Cardiac muscle cell (in vitro differentiated cells and primary cell): ENCODE measurements around the gene C1orf21. TPM values are rescaled to one million over a fixed set of nuclear protein-coding genes. Genes with fewer than 3 reads are reported as not detected.

ENCODE experiments used
- DNase-seq, 2 donors: peaks; one replicate each; pipeline versions ENCODE4 v3.0.0 to v3.0.0-alpha.2; 2010 to 2017; ENCODE audit warnings: low read depth in 1 of 2, low spot score in 1 of 2
- H3K27ac ChIP-seq: fragments of 200-600 bp; sonication (generic); 2 replicates; pipeline ENCODE4 v1.5.1; 2016
- H3K27me3 ChIP-seq: fragments of 200-600 bp; sonication (generic); 2 replicates; pipeline ENCODE4 v1.6.0; 2016; ENCODE audit warnings: control low read depth
- H3K36me3 ChIP-seq: fragments of 200-600 bp; sonication (generic); 2 replicates; pipeline ENCODE4 v1.5.1; 2016; ENCODE audit warnings: control low read depth
- H3K4me1 ChIP-seq: fragments of 200-600 bp; sonication (generic); 2 replicates; pipeline ENCODE4 v1.8.1; 2017; ENCODE audit warnings: low read depth, mild to moderate bottlenecking, mixed run types
- H3K4me3 ChIP-seq: fragments of 200-600 bp; sonication (generic); 2 replicates; pipeline ENCODE4 v1.5.1; 2016; ENCODE audit warnings: mild to moderate bottlenecking
- H3K9me3 ChIP-seq: fragments of 200-600 bp; sonication (generic); 2 replicates; pipeline ENCODE4 v1.5.1; 2017; ENCODE audit warnings: low read depth, mild to moderate bottlenecking, control low read depth
- polyA plus RNA-seq: library from polyadenylated mRNA; unstranded; fragments of >200 nt; fragmentation: Nextera tagmentation; extraction: Ambion mirVana; gene quantifications from 2 replicates; pipeline ENCODE4 v1.2.1, GENCODE V29; 2016
- total RNA-seq: library from RNA; depleted of rRNA; stranded (reverse); fragments of >200 nt; gene quantifications from 2 replicates; pipeline ENCODE4 v1.2.3, GENCODE V29; 2016
- TF ChIP-seq, protein P1 (sequence below): IDR thresholded peaks from 2 replicates; pipeline ENCODE4 v1.5.1; 2012; ENCODE audit warnings: low read depth, mild to moderate bottlenecking, low read length

Gene C1orf21
- total and polyA plus RNA-seq, 2 experiments from 2014 or later = 10.9 to 26.8 TPM

DNA sequence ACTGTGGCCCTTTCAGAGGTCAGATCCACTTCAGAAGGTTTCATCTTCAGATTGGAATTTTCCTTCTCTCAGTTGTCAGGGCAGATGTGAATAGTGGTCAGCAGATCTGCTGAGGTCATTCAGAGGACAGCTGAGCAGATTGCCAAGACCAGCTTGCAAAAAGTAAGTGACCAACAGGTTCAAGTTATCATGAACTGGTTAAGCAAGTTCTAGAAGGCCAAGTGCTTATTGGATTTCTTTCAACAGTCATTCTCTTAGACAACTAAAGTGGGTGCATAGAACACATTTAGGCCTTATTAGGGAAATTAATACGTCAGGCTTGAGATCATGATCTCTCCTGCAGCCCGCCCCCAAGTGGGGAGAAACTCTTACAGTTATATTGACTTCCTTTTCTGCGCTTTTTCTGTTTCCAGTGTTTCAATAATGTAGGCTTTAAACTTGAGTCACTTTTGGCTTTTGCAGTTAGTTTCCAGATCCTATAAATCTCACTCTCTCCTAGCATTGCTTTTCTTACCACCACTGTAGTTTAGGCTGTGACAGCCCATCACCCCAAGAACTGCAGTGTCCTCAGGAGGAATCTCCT is 96.4 kb downstream of the C1orf21 start:
- Histone ChIP-seq H3K9me3 (no peaks in the 10 kb centered on the region), H3K27ac (no peak overlapping the region), H3K27me3 (no peaks in the 10 kb centered on the region), H3K4me3 (no peak overlapping the region), H3K36me3 (no peaks in the 10 kb centered on the region), H3K4me1 (peaks cover 18% of the 10 kb centered on the region)
- peak in 1 of 2 donors; percentile 59 for DNase-seq
- TF ChIP-seq, protein P1, sequence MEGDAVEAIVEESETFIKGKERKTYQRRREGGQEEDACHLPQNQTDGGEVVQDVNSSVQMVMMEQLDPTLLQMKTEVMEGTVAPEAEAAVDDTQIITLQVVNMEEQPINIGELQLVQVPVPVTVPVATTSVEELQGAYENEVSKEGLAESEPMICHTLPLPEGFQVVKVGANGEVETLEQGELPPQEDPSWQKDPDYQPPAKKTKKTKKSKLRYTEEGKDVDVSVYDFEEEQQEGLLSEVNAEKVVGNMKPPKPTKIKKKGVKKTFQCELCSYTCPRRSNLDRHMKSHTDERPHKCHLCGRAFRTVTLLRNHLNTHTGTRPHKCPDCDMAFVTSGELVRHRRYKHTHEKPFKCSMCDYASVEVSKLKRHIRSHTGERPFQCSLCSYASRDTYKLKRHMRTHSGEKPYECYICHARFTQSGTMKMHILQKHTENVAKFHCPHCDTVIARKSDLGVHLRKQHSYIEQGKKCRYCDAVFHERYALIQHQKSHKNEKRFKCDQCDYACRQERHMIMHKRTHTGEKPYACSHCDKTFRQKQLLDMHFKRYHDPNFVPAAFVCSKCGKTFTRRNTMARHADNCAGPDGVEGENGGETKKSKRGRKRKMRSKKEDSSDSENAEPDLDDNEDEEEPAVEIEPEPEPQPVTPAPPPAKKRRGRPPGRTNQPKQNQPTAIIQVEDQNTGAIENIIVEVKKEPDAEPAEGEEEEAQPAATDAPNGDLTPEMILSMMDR = no peak

DNA sequence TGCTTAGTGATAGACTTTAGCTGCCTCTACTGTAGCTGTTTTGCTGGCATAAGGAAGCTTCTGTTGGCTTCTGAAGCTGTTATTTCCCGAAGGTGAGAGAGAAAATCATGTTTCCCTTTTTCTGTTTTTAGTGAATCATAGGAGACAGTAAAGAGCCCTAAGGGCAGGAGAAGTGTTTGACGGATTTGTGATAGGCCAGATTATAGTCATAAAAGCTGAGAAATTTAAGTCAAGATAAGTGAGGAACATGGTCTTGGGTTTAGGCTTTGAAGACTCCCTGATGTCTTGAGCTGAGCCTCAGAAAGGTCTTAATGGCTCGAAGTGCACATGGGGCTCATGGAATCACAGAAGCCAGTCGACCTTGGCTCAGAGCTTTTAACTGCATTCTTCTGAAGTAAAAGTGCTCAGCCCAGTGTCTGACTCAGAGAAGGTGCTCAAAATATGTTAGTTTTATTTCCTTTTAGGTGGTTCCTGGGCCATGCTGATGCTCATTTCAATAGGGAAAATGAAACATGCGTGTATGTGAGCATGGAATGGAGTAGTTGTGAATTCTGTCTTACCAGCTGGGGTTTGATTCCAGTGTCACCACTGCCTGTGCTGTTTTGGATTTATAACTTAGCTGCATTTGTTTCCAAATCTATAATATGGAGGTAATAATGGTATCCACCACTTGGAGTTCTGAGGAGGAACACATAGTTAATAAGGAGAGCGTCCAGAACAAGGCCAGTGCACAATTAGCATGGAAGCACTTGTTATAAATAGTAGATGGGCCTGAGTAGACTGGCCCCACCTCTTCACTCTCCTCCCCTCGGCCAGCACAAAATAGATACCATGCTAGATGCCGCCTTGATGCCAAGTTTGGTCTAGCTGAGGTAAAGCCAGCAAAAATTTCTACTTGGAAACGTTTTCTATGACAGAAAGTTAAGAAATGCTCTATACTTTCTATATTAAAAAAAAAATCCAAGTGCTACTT is 99.2 kb downstream of the C1orf21 start:
- H3K4me1 ChIP-seq = peaks cover 10% of the 10 kb centered on the region
- no peak overlapping the region for H3K27ac ChIP-seq
- no peaks in the 10 kb centered on the region for H3K27me3 ChIP-seq
- no peaks in the 10 kb centered on the region for H3K9me3 ChIP-seq
- TF ChIP-seq, protein P1 = no peak
- no peak for DNase-seq
- H3K4me3 ChIP-seq = no peak overlapping the region
- no peaks in the 10 kb centered on the region for H3K36me3 ChIP-seq

DNA sequence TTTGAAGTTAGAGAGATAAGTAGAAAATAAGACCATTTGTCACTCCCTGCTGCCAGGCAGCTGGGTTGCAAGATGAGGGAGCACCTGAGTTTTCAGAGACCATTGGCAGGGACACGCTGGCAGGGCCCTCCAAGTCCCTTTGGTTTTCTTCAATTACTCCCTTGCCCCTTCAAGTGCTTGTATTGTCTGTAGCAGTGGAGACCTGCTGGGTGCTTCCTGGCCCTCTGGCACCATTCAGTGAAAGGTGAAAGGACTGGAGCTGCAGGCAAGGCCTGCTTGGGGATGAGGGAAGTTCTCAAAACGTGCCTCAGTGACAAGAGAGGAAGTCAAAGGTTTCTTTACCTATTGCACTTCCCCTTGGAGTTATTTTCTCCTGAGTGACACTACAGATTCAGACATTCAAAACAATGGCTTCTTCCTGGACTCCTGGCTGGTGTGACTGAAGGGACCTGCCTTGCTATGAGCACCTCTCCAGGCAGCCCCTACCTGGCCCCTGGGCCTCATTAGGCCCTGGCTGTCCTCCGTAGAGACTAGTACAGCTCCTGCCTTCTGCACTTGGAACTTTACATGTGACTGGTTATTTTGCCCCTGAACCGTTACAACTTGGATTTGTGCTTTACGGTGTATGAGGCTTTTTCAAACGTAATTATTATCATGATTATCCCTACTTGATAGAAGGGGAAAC is 100.1 kb downstream of the C1orf21 start:
- TF ChIP-seq, protein P1 = no peak
- Histone ChIP-seq H3K36me3 (no peaks in the 10 kb centered on the region), H3K27ac (no peak overlapping the region), H3K9me3 (no peaks in the 10 kb centered on the region), H3K4me3 (no peak overlapping the region), H3K27me3 (no peaks in the 10 kb centered on the region), H3K4me1 (peaks cover 13% of the 10 kb centered on the region)
- no peak for DNase-seq

DNA sequence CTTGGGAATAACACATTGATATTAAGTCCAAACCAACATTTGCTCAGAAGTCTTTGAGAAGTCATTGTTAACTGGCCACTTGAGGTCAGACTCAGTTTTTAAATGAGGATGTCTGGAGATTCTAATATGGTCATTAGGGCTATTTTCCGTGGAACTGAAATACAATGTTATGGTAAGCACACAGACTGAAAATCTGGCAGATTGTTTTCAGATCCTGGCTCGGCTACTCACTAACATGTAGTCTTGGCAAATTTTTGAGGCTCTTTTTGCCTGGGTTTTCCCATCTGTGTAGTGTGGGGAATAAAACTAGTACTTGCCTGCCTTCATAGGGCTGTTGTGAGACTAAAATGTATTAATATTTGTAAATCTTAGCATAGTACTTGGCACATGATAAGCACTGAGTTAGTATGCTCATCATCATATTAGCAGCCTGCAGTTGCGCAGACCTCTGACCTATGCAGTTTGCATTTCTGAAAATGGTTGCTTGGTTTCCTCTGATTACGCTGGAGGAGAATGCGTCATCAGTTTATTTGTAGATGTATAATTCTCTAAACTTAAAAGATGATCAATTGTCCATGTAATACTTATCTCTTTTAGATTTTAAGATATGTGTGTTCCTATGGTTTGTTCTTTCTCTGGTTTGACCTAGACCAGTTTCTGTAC is 100.8 kb downstream of the C1orf21 start:
- TF ChIP-seq, protein P1 = no peak
- Histone ChIP-seq H3K27me3 (no peaks in the 10 kb centered on the region), H3K27ac (no peak overlapping the region), H3K9me3 (no peaks in the 10 kb centered on the region), H3K4me3 (no peak overlapping the region), H3K36me3 (no peaks in the 10 kb centered on the region), H3K4me1 (peaks cover 20% of the 10 kb centered on the region)
- DNase-seq = no peak

DNA sequence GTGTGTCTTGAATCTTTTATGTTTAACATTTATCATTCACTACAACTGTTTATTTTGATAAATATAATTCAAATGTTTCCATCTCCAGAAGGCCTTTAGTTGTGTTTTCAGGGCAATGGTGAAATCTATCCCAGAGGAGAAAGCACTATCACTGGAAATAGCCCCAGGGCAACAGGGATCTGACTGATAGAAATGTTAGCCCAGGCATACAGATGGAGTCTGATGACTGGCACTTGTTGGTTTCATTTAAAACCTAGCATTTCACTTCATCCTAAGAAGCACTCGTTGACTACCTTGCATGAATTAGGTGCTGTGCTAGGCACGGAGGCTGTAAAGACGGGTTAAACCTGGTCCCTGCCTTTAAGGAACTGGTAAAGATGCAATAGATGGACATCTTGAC is 103.1 kb downstream of the C1orf21 start:
- no peak for DNase-seq
- Histone ChIP-seq H3K27me3 (no peaks in the 10 kb centered on the region), H3K4me1 (peaks cover 19% of the 10 kb centered on the region), H3K36me3 (no peaks in the 10 kb centered on the region), H3K4me3 (no peak overlapping the region), H3K9me3 (no peaks in the 10 kb centered on the region), H3K27ac (no peak overlapping the region)
- TF ChIP-seq, protein P1 = no peak
